ENCODE data around the gene AKT3.

GRCh38 chr1:243474906-243475305 lies 375.1 kb downstream of the AKT3 start:
- no peak for TF ChIP-seq CTCF (IDR thresholded peaks at IDR 0.05; ENCODE audit: low read depth, low read length, poor library complexity, severe bottlenecking)
- TF ChIP-seq EZH2phosphoT487 (IDR thresholded peaks at IDR 0.05; ENCODE audit: borderline replicate concordance, low read length) = no peak
